Neural cell (in vitro differentiated cells): ENCODE results near the gene NRG2. TPM values are rescaled to one million over a fixed set of nuclear protein-coding genes. Genes with fewer than 3 reads are reported as not detected.

Experiments used
- H2AFZ ChIP-seq: fragments of 200-600, 300-800 bp; sonication (generic), shearing (Covaris generic); 2 replicates; pipeline ENCODE4 v1.6.0; 2014; ENCODE audit warnings: low read depth, mild to moderate bottlenecking, antibody characterized with exemption, low read length, moderate library complexity
- H3F3A ChIP-seq: fragments of 200-600 bp; shearing (Covaris generic); 2 replicates; pipeline ENCODE4 v1.6.1; 2016; ENCODE audit warnings: mild to moderate bottlenecking, moderate library complexity, mixed read lengths, antibody characterized with exemption, low read length; ENCODE audit not compliant: insufficient read depth, poor library complexity, severe bottlenecking
- H3K27ac ChIP-seq: fragments of 200-600, 300-800 bp; sonication (generic), shearing (Covaris generic); 2 replicates; pipeline ENCODE4 v1.5.1; 2014; ENCODE audit warnings: mild to moderate bottlenecking, low read length, moderate library complexity
- H3K27me3 ChIP-seq: fragments of 300-800, 200-600 bp; sonication (generic), shearing (Covaris generic); 2 replicates; pipeline ENCODE4 v1.6.0; 2014; ENCODE audit warnings: mild to moderate bottlenecking, low read depth, low read length, moderate library complexity; ENCODE audit not compliant: insufficient read depth
- H3K36me3 ChIP-seq: fragments of 300-800, 200-600 bp; sonication (generic), shearing (Covaris generic); 2 replicates; pipeline ENCODE4 v1.5.1; 2014; ENCODE audit warnings: mild to moderate bottlenecking, antibody characterized with exemption, low read length, moderate library complexity; ENCODE audit not compliant: insufficient read depth
- H3K4me2 ChIP-seq: fragments of 300-800, 200-600 bp; sonication (generic), shearing (Covaris generic); 2 replicates; pipeline ENCODE4 v1.6.0; 2014; ENCODE audit warnings: mild to moderate bottlenecking, low read length
- H3K4me3 ChIP-seq: fragments of 300-800, 200-600 bp; sonication (generic), shearing (Covaris generic); 2 replicates; pipeline ENCODE4 v1.5.1; 2014; ENCODE audit warnings: mild to moderate bottlenecking, low read length, moderate library complexity
- H3K79me2 ChIP-seq: fragments of 200-600 bp; shearing (Covaris generic); replicated peaks from 2 replicates; pipeline ENCODE4 v1.6.0; 2014; ENCODE audit warnings: mild to moderate bottlenecking, low read length, moderate library complexity; ENCODE audit not compliant: insufficient read depth
- H3K9ac ChIP-seq: fragments of 300-800, 200-600 bp; sonication (generic), shearing (Covaris generic); 2 replicates; pipeline ENCODE4 v1.6.1; 2016; ENCODE audit warnings: mild to moderate bottlenecking, low read length, mixed read lengths
- H3K9me2 ChIP-seq: fragments of 200-600 bp; shearing (Covaris generic); 2 replicates; pipeline ENCODE4 v1.6.1; 2016; ENCODE audit warnings: mild to moderate bottlenecking, low read length, mixed read lengths; ENCODE audit not compliant: insufficient read depth
- H3K9me3 ChIP-seq: fragments of 200-600, 300-800 bp; sonication (generic), shearing (Covaris generic); 2 replicates; pipeline ENCODE4 v1.6.1; 2016; ENCODE audit warnings: mild to moderate bottlenecking, mixed run types, low read length, moderate library complexity, mixed read lengths
- H4K20me1 ChIP-seq: fragments of 200-600 bp; shearing (Covaris generic); 2 replicates; pipeline ENCODE4 v1.6.1; 2016; ENCODE audit warnings: mild to moderate bottlenecking, mixed run types; ENCODE audit not compliant: insufficient read depth
- EP300 ChIP-seq: fragments of 450-650 bp; conservative IDR thresholded peaks from 2 replicates; pipeline ENCODE4 v1.6.1; 2014; ENCODE audit warnings: antibody characterized with exemption, mild to moderate bottlenecking, moderate library complexity; ENCODE audit not compliant: poor library complexity, severe bottlenecking
- EZH2 ChIP-seq: fragments of 200-600, 300-800 bp; shearing (Covaris generic), sonication (generic); IDR thresholded peaks from 2 replicates; pipeline ENCODE4 v1.6.1; 2014; ENCODE audit warnings: antibody characterized with exemption, low read length, borderline replicate concordance, mild to moderate bottlenecking; ENCODE audit not compliant: insufficient read depth, poor library complexity, severe bottlenecking
- MXI1 ChIP-seq: fragments of 450-650 bp; conservative IDR thresholded peaks from 2 replicates; pipeline ENCODE4 v1.6.1; 2014; ENCODE audit warnings: antibody characterized with exemption, mild to moderate bottlenecking; ENCODE audit not compliant: poor library complexity, severe bottlenecking
- POLR2AphosphoS5 ChIP-seq: IDR thresholded peaks from 2 replicates; pipeline ENCODE4 v1.6.1; 2012
- RAD21 ChIP-seq: fragments of 450-650 bp; conservative IDR thresholded peaks from 2 replicates; pipeline ENCODE4 v1.6.1; 2014; ENCODE audit warnings: antibody characterized with exemption, mild to moderate bottlenecking, moderate library complexity
- SMC3 ChIP-seq: fragments of 450-650 bp; conservative IDR thresholded peaks from 2 replicates; pipeline ENCODE4 v1.6.1; 2014; ENCODE audit warnings: antibody characterized with exemption, mild to moderate bottlenecking, moderate library complexity; ENCODE audit not compliant: poor library complexity
- TAF1 ChIP-seq: IDR thresholded peaks from 2 replicates; pipeline ENCODE4 v1.6.1; 2012; ENCODE audit warnings: low read depth
- polyA plus RNA-seq: library from polyadenylated mRNA; depleted of rRNA; stranded (reverse); fragments of >200 nt; gene quantifications from 2 replicates; pipeline ENCODE4 v1.2.3, GENCODE V29; 2014
- TF ChIP-seq, protein P1 (sequence below): fragments of 450-650 bp; IDR thresholded peaks from 2 replicates; pipeline ENCODE4 v1.5.1; 2014; ENCODE audit warnings: antibody characterized with exemption, mild to moderate bottlenecking, moderate library complexity; ENCODE audit not compliant: poor library complexity, severe bottlenecking
- TF ChIP-seq, protein P2 (sequence below): IDR thresholded peaks from 2 replicates; pipeline ENCODE4 v1.6.1; 2012; ENCODE audit warnings: borderline replicate concordance

Gene NRG2
- polyA plus RNA-seq, 1 donor from 2014 or later: 5.4 TPM

DNA sequence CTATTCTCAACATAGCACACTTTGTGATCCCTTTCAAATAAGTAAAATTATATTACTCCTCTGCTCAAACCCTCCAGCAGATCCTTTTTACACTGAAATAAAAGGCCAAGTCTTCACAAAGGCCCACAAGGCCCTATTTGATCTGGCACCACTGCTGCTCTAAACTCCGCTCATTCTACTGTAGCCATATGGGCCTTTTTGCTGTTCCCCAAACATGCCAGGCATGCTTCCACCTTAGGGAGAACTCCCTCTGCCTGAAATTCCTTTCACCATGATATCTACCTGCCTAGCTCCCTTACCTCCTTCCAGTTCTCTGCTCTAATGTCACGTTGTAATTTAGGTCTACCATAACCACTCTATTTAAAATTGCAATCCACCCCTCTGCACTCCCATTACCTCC lies 28.3 kb downstream of the NRG2 start:
- TF ChIP-seq, protein P1, sequence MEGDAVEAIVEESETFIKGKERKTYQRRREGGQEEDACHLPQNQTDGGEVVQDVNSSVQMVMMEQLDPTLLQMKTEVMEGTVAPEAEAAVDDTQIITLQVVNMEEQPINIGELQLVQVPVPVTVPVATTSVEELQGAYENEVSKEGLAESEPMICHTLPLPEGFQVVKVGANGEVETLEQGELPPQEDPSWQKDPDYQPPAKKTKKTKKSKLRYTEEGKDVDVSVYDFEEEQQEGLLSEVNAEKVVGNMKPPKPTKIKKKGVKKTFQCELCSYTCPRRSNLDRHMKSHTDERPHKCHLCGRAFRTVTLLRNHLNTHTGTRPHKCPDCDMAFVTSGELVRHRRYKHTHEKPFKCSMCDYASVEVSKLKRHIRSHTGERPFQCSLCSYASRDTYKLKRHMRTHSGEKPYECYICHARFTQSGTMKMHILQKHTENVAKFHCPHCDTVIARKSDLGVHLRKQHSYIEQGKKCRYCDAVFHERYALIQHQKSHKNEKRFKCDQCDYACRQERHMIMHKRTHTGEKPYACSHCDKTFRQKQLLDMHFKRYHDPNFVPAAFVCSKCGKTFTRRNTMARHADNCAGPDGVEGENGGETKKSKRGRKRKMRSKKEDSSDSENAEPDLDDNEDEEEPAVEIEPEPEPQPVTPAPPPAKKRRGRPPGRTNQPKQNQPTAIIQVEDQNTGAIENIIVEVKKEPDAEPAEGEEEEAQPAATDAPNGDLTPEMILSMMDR: no peak
- no peak for TF ChIP-seq MXI1
- TF ChIP-seq POLR2AphosphoS5: no peak
- TF ChIP-seq TAF1: no peak
- Histone ChIP-seq H3K4me2 (no peak overlapping the region), H3K9ac (no peak overlapping the region), H3K27ac (no peak overlapping the region), H3K27me3 (no peaks in the 10 kb centered on the region), H2AFZ (no peak overlapping the region), H3K79me2 (no peaks in the 10 kb centered on the region), H3K4me3 (no peak overlapping the region), H3K9me3 (no peaks in the 10 kb centered on the region), H3K36me3 (no peaks in the 10 kb centered on the region), H3F3A (no peaks in the 10 kb centered on the region), H3K9me2 (no peaks in the 10 kb centered on the region), H4K20me1 (no peaks in the 10 kb centered on the region)

DNA sequence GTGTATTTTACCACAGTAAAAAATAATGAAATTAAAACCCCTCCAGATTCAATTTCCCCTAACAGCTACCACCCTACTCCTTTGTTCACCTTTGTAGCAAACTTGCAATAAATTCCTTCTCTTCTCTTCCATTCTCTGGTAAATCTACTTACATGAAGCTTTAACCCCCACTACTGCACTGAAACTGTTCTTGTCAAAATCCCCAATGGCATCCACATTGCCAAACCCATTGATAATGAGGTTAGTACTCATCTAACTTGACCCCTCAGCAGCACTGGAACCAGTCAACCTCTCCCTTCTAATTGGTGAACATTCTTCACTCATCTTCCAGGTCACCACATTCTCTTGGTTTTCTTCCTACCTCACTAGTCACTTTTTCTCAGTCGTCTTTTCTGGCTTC lies 29.6 kb downstream of the NRG2 start:
- H3K4me2 ChIP-seq: no peak overlapping the region
- no peaks in the 10 kb centered on the region for H3K9me2 ChIP-seq
- no peaks in the 10 kb centered on the region for H4K20me1 ChIP-seq
- no peaks in the 10 kb centered on the region for H3K79me2 ChIP-seq
- no peaks in the 10 kb centered on the region for H3K9me3 ChIP-seq
- no peaks in the 10 kb centered on the region for H3K27me3 ChIP-seq
- TF ChIP-seq, protein P2, sequence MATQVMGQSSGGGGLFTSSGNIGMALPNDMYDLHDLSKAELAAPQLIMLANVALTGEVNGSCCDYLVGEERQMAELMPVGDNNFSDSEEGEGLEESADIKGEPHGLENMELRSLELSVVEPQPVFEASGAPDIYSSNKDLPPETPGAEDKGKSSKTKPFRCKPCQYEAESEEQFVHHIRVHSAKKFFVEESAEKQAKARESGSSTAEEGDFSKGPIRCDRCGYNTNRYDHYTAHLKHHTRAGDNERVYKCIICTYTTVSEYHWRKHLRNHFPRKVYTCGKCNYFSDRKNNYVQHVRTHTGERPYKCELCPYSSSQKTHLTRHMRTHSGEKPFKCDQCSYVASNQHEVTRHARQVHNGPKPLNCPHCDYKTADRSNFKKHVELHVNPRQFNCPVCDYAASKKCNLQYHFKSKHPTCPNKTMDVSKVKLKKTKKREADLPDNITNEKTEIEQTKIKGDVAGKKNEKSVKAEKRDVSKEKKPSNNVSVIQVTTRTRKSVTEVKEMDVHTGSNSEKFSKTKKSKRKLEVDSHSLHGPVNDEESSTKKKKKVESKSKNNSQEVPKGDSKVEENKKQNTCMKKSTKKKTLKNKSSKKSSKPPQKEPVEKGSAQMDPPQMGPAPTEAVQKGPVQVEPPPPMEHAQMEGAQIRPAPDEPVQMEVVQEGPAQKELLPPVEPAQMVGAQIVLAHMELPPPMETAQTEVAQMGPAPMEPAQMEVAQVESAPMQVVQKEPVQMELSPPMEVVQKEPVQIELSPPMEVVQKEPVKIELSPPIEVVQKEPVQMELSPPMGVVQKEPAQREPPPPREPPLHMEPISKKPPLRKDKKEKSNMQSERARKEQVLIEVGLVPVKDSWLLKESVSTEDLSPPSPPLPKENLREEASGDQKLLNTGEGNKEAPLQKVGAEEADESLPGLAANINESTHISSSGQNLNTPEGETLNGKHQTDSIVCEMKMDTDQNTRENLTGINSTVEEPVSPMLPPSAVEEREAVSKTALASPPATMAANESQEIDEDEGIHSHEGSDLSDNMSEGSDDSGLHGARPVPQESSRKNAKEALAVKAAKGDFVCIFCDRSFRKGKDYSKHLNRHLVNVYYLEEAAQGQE: no peak
- TF ChIP-seq TAF1 (no peak), EZH2 (no peak), SMC3 (no peak), RAD21 (no peak), EP300 (no peak), POLR2AphosphoS5 (no peak), MXI1 (no peak)
- TF ChIP-seq, protein P1: no peak
- no peak overlapping the region for H2AFZ ChIP-seq
- no peak overlapping the region for H3K4me3 ChIP-seq
- H3F3A ChIP-seq: no peaks in the 10 kb centered on the region
- no peaks in the 10 kb centered on the region for H3K36me3 ChIP-seq
- no peak overlapping the region for H3K9ac ChIP-seq
- H3K27ac ChIP-seq: no peak overlapping the region
